GM13977 (cell line): ENCODE measurements around the gene GNG7.

Experiments
- DNase-seq: peaks from one replicate; pipeline ENCODE4 v3.0.0; 2012; ENCODE audit warnings: low spot score
- CTCF ChIP-seq: IDR thresholded peaks from 2 replicates; pipeline ENCODE4 v1.5.1; 2012; ENCODE audit warnings: mild to moderate bottlenecking, control low read depth; ENCODE audit not compliant: insufficient read depth; ENCODE audit errors: extremely low read depth, missing control alignments
- in situ Hi-C: fragments of 300-500 bp; cut with MboI; formaldehyde crosslinking; loops from one replicate; pipeline ENCODE4 v1.12.0; 2022; ENCODE audit warnings: low sequenced_read_pairs, low pct_unique_long_range_greater_than_20kb, mixed read lengths, inconsistent platforms; ENCODE audit not compliant: unreplicated experiment

GNG7 gene

GRCh38 chr19:2604747-2605329, 97.7 kb downstream of the GNG7 start:
- in situ Hi-C loops: loop anchor here (25.0 kb wide), 1 partner anchor 343 kb away; the partner anchor contains the start of gene JSRP1
- no peak for DNase-seq
- no peak for TF ChIP-seq CTCF

- no peak for DNase-seq
- in situ Hi-C loops: loop anchor here (25.0 kb wide), 1 partner anchor 341 kb away; the partner anchor contains the start of gene JSRP1
- no peak for TF ChIP-seq CTCF
These were observed 99.2 kb downstream of the GNG7 start for GRCh38 chr19:2603334-2603733.

GRCh38 chr19:2602391-2603181, 99.9 kb downstream of the GNG7 start:
- in situ Hi-C loops: loop anchor here (25.0 kb wide), 1 partner anchor 340 kb away; the partner anchor contains the start of gene JSRP1
- TF ChIP-seq CTCF: no peak
- no peak for DNase-seq

GRCh38 chr19:2600914-2601870, 101.3 kb downstream of the GNG7 start:
- no peak for DNase-seq
- in situ Hi-C loops: loop anchor here (25.0 kb wide), 1 partner anchor 339 kb away; the partner anchor contains the start of gene JSRP1
- TF ChIP-seq CTCF: no peak

GRCh38 chr19:2594319-2594718, 108.2 kb downstream of the GNG7 start:
- DNase-seq: no peak
- TF ChIP-seq CTCF: no peak
- in situ Hi-C loops: no loop called here

GRCh38 chr19:2592824-2593223, 109.7 kb downstream of the GNG7 start:
- TF ChIP-seq CTCF: no peak
- in situ Hi-C loops: no loop called here
- DNase-seq: no peak
